ENCODE measurements around the gene BORCS5.
"Not testable (repeated sequence)": the region's sequence is repeated elsewhere in the genome, so short reads cannot be mapped to it uniquely, and the experiment has no call there.

BORCS5 gene

DNA sequence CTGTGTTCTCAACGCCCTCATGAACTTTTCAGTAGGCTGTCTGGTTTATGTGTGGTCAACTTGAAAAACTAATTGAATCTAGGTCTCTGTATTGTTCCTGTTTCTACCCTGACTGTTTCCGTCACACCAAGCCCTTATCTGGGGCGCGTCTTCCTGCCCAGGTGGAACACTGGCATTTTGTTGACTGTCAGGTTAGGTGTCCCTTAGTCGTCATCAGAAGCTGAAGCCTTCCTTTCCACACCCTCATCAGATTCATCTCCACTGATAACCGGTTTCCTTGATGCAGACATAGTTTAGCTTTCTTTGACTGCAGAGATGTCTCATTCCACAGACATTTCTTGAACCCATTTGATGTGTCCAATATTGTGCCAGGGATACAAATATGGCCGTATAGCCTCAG lies 109.3 kb downstream of the BORCS5 start:
- no peak for DNase-seq

DNA sequence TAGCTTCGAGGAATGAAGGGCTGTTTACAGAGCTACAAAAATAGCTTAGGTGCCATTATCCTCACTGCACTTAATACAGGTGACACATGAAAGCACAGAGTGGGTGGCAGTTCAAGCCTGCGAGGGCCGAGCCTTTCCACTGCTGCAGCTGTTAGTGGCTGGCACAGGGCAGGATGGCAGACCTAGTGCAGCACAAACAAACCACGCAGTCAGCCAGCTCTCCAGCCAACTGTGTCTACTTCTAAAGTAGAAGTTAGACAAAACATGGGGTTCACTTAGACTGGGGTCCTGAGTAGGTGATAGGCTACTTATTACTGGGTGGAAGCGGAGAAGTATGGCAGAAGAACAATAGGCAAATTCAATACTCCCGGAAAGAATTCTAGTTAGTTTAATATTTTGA lies 110.4 kb downstream of the BORCS5 start:
- DNase-seq, result no peak

DNA sequence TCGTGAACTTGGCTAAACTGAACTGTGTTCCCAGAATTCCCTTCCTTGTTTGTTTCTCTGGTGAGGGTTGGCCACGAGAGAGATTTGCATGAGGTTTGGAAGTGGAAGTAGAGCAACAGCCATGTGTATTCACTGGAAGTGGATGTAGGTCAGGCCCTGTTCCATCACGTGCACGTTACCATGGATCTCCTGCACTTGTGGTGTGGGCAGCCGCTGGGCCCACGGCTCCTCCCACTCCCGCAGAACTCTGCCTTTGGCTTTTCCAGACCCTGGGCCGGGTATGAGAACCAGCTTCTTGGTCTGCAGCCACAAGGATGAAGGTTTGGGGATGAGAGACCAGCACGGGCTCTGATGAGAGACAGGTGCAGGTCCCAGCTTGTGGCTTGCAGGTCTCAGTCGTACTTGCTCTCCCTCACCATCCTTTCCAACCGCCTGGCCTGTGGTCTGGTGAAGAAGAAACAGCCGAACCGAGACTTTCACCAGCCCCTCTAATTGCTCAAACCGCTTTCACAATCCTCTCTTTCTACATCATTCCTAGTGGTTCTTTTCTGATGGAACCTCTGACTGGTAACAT lies 110.9 kb downstream of the BORCS5 start:
- peak; percentile 18 for DNase-seq

DNA sequence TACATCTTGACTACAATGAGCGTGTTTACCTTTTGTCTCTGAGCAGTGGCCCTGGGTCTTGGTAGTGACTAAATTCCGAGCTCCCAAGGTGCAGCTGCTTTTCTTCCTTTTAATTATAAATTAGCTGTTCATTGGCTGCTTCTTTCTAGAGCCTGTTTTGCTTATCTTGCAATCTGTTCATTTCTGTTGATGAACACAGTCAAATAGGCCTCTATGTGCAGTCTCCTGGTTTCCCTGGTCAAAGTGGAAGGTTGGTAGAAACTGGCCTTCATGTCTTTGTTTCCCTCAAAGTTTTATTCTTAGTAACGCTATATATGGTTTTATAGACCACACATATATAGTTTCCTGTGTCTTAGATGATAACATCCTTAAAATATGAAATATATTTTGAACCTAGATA lies 111.7 kb downstream of the BORCS5 start:
- DNase-seq, result no peak

DNA sequence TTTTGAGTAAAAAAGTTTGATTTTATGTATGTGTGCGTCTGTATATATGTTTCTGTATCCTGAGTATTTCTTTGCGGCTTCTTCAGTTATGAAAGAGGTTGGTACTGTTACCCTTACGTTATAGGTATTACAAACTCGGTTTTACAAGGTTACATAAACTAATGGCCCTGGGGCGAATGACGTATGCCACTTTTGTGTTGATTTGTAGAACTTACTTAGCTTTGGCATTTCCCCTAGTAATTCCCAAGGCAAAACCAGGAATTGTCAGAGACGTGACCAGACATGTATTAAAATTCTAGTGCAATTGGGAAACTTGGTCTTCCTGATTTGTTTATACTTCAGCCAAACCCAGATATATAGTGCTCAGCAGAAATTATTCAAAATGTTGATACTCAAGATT lies 112.5 kb downstream of the BORCS5 start:
- DNase-seq, result no peak

DNA sequence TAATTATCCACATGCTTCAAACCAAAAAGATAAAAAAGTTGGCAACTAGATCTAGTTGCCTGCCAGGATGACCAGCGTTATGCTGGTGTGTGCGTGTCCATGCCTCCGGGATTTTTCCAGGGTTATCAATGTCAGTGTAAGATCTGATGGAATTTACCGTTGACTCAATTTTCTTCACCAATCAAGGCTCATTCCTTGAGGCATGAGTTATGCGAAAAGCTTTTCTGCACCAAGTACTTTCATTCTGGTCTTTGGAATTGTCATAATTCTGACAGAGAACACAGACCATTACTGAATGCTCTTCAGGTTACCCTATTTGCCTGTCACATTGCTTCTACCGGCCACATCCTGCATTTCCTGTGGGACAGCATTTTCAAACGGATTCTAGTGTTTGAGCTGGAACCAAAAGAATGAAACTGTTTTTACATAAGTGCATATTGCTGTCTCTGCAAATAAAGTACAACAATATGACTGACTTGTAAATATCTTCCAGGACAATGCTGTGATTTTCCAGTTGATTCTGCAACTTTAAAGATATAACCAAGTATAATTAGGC lies 114.0 kb downstream of the BORCS5 start:
- no peak for DNase-seq

DNA sequence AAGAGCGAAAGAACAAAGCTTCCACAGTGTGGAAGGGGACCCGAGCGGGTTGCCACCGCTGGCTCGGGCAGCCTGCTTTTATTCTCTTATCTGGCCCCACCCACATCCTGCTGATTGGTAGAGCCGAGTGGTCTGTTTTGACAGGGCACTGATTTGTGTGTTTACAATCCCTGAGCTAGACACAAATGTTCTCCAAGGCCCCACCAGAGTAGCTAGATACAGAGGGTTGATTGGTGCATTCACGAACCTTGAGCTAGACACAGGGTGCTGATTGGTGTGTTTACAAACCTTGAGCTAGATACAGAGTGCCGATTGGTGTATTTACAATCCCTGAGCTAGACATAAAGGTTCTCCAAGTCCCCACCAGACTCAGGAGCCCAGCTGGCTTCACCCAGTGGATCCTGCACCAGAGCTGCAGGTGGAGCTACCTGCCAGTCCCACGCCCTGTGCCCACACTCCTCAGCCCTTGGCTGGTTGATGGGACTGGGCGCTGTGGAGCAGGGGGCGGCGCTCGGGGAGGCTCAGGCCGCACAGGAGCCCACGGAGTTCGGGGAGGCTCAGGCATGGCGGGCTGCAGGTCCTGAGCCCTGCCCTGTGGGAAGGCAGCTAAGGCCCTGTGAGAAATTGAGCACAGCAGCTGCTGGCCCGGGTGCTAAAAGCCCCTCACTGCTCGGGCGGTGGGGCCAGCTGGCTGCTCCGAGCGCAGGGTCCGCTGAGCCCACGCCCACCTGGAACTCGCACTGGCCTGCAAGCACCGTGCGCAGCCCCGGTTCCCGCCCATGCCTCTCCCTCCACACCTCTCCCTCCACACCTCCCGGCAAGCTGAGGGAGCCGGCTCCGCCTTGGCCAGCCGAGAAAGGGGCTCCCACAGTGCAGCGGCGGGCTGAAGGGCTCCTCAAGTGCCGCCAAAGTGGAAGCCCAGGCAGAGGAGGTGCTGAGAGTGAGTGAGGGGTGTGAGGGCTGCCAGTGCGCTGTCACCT lies 115.4 kb downstream of the BORCS5 start:
- not testable (repeated sequence) for DNase-seq

DNA sequence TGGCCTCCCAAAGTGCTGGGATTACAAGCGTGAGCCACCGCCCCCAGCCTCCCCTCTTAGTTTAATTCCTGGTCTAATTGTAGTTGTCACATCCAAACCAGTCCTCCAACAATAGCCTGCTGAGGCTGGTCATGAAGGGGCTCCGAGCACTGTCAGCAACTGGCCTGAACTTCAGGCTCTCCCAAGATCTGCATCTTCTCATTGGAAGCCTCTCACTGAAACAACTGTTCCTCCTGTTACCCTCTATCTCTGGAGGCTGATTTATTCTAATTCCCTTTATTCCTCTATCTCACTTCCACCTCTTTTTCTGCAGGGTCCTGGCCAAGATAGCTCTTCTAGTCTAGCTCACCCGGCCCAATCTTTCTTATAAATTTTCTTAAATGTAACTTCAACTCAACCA lies 116.3 kb downstream of the BORCS5 start:
- no peak for DNase-seq

DNA sequence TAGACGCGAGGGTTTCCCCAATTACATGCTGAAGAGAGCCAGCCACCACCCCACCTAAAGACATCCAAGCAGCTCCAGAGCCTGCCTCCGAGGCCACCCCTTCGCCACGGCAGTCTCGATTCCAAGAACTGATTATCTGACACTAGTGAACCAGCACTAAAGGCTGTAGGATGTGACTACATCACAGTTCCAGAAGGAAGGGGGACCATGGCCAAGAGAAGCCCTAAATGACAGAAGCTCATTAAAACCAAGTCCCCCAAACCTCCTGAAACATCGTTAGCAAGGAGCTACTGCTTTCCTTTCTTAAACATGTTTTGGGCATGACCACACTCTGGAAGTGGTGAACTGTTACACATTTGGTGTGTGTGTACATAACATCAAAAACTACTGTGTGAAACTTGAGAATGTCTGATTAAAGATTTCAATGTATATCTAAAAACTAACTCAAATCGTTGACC lies 117.6 kb downstream of the BORCS5 start:
- DNase-seq, result no peak

DNA sequence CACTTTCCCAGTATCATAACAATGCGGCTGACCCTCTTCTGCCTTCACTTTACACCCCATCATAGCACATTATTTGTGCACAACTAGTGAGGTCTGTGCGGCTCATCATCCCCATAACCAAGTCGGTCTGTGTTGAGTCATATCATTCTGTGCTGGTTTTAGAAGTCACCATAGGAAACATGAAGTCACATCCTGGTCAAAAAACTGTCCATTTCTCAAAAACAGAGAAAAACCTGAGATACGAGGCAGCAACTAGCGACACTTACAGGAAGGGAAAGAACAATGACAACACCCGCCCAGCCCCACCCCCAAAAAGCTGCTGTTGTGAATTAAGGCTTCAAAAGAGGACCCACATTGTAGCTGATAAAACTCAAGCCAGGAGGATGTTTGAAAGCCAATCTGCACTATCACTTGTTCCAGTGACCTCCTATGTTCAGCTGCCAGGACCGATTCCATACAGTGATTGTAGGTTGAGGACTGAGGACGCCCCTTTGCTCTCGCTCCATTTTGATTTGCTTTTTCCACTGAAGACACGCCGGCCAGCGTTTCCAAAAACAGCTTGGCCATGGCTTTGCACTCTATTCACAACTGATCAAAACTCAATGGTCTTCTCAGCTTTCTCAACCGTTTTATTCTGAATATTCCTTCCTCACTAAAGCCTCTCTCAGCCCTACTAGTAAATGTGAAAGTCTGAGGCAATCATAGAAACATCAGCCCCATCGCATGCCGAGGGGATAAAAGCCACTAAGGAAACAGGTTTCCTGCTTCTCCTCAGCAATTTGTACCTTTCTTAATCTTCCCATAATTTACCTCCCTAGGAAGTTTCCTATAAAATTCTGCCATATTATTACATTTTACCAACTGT lies 118.3 kb downstream of the BORCS5 start:
- DNase-seq, result no peak

DNA sequence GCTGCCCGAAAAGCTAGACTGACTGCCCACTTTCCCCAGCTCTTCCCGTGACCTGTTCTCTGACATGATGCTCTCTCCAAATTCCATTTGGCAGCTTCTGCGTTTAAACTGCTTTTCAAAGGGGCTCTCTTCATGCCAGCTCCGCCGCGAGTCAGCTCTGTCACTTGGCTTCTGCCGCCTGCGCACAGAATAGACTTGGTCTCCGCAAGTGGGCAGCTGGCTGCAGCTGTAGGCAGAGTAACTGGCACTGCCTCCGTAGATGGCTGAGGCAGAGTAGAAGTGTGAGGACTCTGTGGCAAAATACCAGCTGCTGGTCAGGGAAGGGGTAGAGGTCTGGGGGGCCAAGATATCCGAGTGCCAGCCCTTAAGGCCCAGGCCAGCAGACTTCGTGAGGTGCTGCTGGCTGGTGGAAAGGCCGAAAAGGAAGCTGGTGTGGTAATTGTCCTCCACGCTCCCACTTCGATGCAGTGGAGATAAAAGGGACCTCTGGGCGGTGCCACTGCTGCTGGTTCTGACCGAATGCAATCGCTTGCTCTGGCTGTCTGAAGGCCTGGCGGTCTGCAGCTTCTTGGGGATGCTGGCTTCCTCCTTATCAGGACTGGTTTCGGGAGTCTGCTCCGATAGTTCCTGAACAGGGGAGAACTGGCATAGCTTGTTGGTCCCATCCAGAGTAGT lies 120.1 kb downstream of the BORCS5 start:
- DNase-seq, result no peak

DNA sequence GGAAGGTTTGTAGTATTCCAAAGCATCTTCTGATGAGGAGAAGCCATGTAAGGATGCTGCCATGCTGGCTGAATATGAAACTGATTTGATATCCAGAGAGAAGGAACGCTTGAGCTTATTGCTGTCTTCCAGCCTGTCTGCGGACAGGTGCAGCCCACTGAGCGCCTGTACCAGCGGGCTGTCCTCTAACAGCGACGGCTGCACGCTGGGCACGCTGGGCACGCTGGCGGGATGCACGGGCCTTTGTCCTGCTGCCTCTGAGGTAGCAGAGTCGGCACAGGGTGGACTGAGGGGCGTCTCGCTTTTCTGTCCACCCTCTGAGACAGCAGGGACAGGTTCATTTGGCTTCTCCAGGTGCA lies 120.6 kb downstream of the BORCS5 start:
- DNase-seq, result no peak

DNA sequence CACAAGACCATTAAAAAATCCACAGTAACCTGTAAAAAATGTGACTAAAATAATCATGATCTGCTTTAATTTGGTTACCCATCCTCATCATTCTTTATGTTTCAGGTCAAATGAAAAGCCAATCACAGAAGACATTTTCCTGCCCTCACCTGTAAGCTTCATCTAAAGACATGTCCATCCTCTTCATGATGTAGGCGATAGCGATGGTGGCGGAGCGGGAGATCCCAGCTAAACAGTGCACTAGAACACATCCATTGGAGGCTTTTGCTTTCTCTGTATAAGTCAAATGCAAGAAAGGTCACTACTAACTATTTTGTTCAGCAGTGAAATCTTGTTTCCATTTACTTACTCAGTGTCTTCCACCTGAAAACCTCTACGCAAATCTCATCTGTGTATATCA lies 123.2 kb downstream of the BORCS5 start:
- DNase-seq, result no peak

DNA sequence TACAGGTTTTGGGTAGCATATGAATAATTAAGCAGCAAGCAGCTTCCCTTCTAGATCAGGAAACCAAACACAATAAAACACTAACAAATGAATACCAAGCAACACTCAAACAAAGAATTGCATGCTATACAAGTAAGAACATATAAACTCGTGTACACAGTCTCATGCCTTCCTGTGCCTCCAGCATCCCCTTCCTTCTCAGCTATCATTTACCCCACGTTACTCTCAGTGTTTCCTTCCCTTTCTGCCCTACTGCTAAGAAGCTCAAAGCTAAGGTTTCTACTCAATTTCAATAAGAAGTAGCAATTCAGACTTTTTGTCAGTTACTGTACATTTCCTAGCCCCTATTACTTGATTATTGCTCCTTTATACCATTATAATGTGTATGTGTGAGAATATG lies 124.8 kb downstream of the BORCS5 start:
- no peak for DNase-seq

DNA sequence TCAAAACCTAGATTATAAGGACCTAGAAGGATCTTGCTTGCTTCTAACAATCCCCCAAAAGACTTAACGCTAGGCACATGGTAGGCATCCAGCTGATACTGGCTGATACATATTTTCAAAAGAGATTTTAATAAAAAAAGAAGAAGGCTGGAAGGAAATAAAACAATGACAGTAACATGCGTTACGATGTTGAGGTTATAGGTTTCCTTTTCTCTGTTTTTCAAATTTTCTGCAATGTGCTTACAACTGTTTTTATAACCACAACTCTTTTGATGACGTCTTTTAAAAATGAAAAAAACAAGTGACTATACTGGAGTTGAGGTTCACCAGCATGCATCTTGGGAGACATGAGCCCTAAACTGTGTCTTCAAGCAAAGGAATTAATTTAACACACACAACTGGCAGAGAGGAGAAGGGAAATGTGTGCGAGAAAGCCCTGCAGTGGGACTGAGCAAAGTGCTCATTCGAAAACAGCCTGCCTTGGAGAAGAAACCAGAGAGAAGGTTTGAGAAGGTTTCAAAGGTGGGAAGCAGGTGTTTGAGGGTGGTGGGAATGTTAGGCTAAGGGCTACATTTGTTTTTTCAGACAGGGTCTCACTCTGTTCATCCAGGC lies 125.4 kb downstream of the BORCS5 start:
- no peak for DNase-seq

DNA sequence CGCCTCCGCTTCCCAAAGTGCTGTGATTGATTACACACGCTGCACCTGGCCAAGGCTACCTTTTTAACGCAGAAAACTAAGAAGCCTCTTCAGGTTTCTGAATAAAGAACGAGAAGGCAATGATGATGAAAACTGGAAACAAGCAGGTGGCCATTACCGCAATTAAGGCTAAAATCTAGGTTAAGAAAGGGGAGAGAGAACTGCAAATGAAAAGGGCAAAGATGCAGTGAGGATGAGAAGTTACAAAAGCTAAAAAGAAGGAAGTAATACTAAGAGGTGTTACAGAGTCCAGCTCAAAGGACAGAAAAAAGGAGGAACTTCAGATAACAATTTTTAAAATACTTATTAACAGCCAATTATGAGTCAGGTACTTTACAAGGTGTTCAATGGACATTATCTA lies 126.1 kb downstream of the BORCS5 start:
- no peak for DNase-seq

DNA sequence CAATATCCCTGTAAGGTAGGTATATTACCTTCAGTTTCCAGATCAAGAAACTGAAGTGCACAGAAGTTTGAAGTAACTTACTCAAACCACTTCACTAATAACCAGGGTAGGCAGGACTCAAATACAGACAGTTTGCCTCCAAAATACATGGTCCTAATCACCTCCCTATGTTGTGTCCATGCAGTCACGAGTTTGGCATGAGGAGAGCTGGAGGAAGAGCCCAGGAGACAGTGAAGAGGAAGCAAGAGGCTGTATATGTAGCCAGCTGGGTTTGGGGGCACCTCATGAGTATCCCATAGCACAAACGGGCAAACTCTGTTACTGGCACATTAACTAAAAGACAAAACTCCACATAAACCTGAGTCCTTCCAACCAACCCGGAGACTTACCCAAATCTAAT lies 126.6 kb downstream of the BORCS5 start:
- no peak for DNase-seq

DNA sequence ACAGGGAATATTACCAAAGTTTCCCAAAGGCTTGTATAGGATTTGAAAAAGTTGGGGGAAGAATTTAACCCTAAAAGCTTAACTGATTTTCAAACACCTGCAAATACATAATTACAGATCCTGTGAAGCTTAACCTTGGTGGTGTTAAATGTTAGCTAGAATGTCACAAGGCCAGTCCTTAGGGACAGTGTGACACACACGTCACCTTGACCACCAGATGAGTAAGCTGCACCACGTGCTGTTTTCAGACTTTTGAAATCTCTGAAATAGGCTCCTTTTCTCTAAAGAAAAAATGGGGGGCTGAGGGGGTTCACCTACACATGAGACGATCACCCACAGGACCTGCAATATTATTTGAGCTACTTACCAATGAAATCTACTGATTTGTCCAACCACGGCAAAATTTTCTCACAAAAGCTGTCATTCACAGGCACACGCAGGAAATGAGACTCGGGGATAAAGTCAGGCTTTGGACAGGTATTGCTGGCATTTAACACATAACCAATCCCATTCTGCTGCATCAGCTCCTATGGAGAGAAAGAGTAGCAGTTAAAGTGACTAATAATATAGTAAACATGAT lies 129.9 kb downstream of the BORCS5 start:
- no peak for DNase-seq

DNA sequence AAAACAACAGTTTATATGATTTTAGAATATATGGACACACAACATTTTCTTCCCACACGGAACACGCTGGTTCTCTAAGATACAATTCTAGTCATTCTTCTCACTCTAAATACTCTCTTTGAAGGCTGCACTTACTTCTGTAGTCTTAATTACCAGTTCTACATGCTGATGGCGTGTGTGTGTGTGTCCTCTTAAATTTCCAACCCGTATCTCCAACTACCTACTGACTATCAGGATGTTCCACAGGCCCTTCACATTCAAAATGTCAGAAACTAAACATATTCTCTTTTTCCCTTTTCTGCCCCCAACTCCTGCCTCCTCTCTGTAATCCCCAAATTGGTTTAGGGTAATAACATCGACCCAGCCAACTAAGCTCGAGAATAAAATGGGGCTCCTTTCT lies 130.6 kb downstream of the BORCS5 start:
- DNase-seq, result no peak

DNA sequence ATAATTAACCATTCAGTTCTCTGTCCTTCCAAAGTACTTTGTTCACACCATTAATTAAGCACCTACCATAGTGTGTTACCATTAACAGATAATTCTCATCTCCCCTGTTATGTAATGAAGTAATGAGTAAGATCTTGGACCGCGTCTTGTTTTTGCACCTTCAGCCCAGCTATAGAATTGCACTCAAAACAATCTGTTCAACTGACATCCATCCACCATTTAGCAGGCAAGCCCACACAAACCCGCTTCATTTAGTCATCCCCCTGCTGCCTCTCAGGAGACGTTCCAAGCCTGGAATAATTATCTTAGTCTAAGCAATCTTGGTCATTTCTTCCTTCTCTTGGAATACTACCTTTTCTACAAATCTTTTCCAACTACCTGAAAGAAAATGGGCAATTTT lies 131.4 kb downstream of the BORCS5 start:
- no peak for DNase-seq

DNA sequence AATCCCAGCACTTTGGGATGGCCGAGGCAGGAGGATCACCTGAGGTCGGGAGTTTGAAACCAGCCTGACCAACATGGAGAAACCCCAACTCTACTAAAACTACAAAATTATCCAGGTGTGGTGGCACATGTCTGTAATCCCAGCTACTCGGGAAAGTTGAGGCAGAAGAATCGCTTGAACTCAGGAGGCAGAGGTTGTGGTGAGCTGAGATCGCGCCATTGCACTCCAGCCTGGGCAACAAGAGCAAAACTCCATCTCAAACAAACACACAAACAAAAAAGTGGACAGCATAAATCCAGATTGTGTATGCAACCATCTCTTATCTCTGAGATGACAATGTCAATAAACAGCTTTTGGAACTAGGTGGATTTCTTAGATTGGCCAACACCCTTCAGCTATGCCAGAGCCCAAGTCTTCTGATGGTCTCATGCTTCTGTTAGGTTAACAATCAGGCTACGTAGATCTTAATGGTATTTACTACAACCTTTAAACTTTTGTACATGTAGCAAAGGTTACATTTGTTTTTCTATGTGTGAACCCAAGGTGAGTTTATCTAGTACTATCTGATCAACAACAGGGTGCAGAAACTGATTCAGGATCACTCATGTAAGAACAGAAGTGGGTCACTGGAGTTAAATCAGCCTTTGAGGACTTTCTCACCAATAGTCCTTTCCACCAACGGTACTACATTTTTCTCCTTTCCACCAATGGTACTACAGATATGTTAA lies 132.1 kb downstream of the BORCS5 start:
- no peak for DNase-seq
